Calu3 (cell line): ENCODE results near the gene ZNF692. TPM values are rescaled to one million over a fixed set of nuclear protein-coding genes. Genes with fewer than 3 reads are reported as not detected.

ENCODE experiments used
- BruUV-seq: library from RNA; stranded (reverse); fragments of 400-500 nt; replicated peaks from 2 replicates; lab custom pipeline; 2021; lab: Mats Ljungman, UMichigan
- CTCF ChIA-PET: fragments of 300-600 bp; sonication (Branson Sonifier 250); formaldehyde crosslinking; loops from one replicate; lab custom pipeline; 2022; ENCODE audit warnings: antibody characterized with exemption; lab: Charles Lee
- DNase-seq: peaks from one replicate; pipeline ENCODE4 v3.0.0; 2022
- H3K27ac Mint-ChIP-seq: one replicate; pipeline ENCODE4 v1.8.0; 2022; ENCODE audit warnings: mixed read lengths; ENCODE audit not compliant: unreplicated experiment
- H3K27me3 Mint-ChIP-seq: one replicate; pipeline ENCODE4 v1.8.0; 2022; ENCODE audit warnings: mixed read lengths; ENCODE audit not compliant: unreplicated experiment
- H3K36me3 Mint-ChIP-seq: one replicate; pipeline ENCODE4 v1.8.0; 2022; ENCODE audit warnings: mild to moderate bottlenecking, moderate library complexity, mixed read lengths; ENCODE audit not compliant: insufficient read depth, unreplicated experiment
- H3K4me1 Mint-ChIP-seq: one replicate; pipeline ENCODE4 v1.8.0; 2022; ENCODE audit warnings: mild to moderate bottlenecking, low read depth, mixed read lengths; ENCODE audit not compliant: unreplicated experiment
- H3K4me3 Mint-ChIP-seq: one replicate; pipeline ENCODE4 v1.8.0; 2022; ENCODE audit warnings: mild to moderate bottlenecking, low read depth, moderate library complexity, mixed read lengths; ENCODE audit not compliant: unreplicated experiment
- H3K9me3 Mint-ChIP-seq: one replicate; pipeline ENCODE4 v1.8.0; 2022; ENCODE audit warnings: low read depth, mixed read lengths; ENCODE audit not compliant: unreplicated experiment
- CTCF ChIP-seq: fragments of 200-600 bp; IDR thresholded peaks from one replicate; pipeline ENCODE4 v1.8.0; 2022; ENCODE audit warnings: antibody characterized with exemption; ENCODE audit not compliant: unreplicated experiment
- intact Hi-C: fragments of 100-400 bp; cut with micrococcal nuclease; formaldehyde crosslinking; loops from one replicate; pipeline ENCODE4 v1.10.0; 2022; ENCODE audit not compliant: unreplicated experiment
- total RNA-seq: library from RNA; stranded (reverse); gene quantifications from 2 replicates; pipeline ENCODE4 v1.2.3, GENCODE V29; 2022

The ZNF692 gene
- total RNA-seq, 1 experiment from 2014 or later: 61.4 TPM

- DNase-seq: no peak
- Mint-ChIP-seq H3K4me1 (peaks cover 13% of the 10 kb centered on the region), H3K36me3 (peaks cover 25% of the 10 kb centered on the region), H3K4me3 (no peak overlapping the region), H3K27ac (no peak overlapping the region), H3K9me3 (no peaks in the 10 kb centered on the region), H3K27me3 (no peaks in the 10 kb centered on the region)
- BruUV-seq: no TSS peak
- CTCF ChIA-PET: interaction anchor here (0.6 kb wide), 1 partner anchor 28 kb away, joined by 4 read pairs; no protein-coding TSS in a partner anchor
- no peak for TF ChIP-seq CTCF
- intact Hi-C loops: no loop called here
These were observed 38.8 kb downstream of the ZNF692 start for GRCh38 chr1:248820041-248820585.

- Mint-ChIP-seq H3K9me3 (peaks cover 3% of the 10 kb centered on the region), H3K27me3 (no peaks in the 10 kb centered on the region), H3K27ac (no peak overlapping the region), H3K4me3 (no peak overlapping the region), H3K4me1 (no peaks in the 10 kb centered on the region), H3K36me3 (peaks cover 29% of the 10 kb centered on the region)
- no peak for DNase-seq
- no TSS peak for BruUV-seq
- CTCF ChIA-PET: interaction anchor here (0.7 kb wide), 1 partner anchor 1763 kb away, joined by 3 read pairs; no protein-coding TSS in a partner anchor
- no peak for TF ChIP-seq CTCF
- intact Hi-C loops: no loop called here
These were observed 40.1 kb downstream of the ZNF692 start for GRCh38 chr1:248818505-248819374.

GRCh38 chr1:248817065-248817464, 41.8 kb downstream of the ZNF692 start:
- H3K27ac Mint-ChIP-seq: no peak overlapping the region
- CTCF ChIA-PET: no interaction called here
- TF ChIP-seq CTCF: no peak
- intact Hi-C loops: no loop called here
- H3K27me3 Mint-ChIP-seq: no peaks in the 10 kb centered on the region
- peaks cover 3% of the 10 kb centered on the region for H3K9me3 Mint-ChIP-seq
- H3K36me3 Mint-ChIP-seq: peaks cover 43% of the 10 kb centered on the region
- no peaks in the 10 kb centered on the region for H3K4me1 Mint-ChIP-seq
- DNase-seq: no peak
- H3K4me3 Mint-ChIP-seq: no peak overlapping the region
- no TSS peak for BruUV-seq

- TF ChIP-seq CTCF: no peak
- DNase-seq: no peak
- H3K27ac Mint-ChIP-seq: no peak overlapping the region
- H3K9me3 Mint-ChIP-seq: peaks cover 3% of the 10 kb centered on the region
- no peaks in the 10 kb centered on the region for H3K27me3 Mint-ChIP-seq
- intact Hi-C loops: no loop called here
- CTCF ChIA-PET: no interaction called here
- peaks cover 47% of the 10 kb centered on the region for H3K36me3 Mint-ChIP-seq
- H3K4me3 Mint-ChIP-seq: no peak overlapping the region
- H3K4me1 Mint-ChIP-seq: no peaks in the 10 kb centered on the region
- no TSS peak for BruUV-seq
These were observed 42.6 kb downstream of the ZNF692 start for GRCh38 chr1:248816042-248816851.
